Mesenchymal stem cell (in vitro differentiated cells and primary cell): Measurements from ENCODE around the gene THRA.

Experiments used
- DNase-seq: peaks from one replicate; pipeline ENCODE4 v3.0.0-alpha.2; 2013
- H2AFZ ChIP-seq: one replicate; pipeline ENCODE4 v1.6.1; 2013; ENCODE audit warnings: low read depth, mild to moderate bottlenecking, control low read depth, inconsistent platforms, low read length, moderate library complexity
- H2AK5ac ChIP-seq: 2 replicates; pipeline ENCODE4 v1.6.1; 2013; ENCODE audit warnings: low read length, moderate library complexity, mild to moderate bottlenecking, inconsistent platforms; ENCODE audit not compliant: severe bottlenecking
- H2BK120ac ChIP-seq: one replicate; pipeline ENCODE4 v1.6.1; 2013; ENCODE audit warnings: low read depth, mild to moderate bottlenecking, inconsistent platforms, low read length, moderate library complexity
- H2BK12ac ChIP-seq, 2 experiments: one replicate each; pipeline ENCODE4 v1.6.1; 2013; ENCODE audit warnings: inconsistent platforms in 2 of 2, low read length in 2 of 2, mild to moderate bottlenecking in 2 of 2, moderate library complexity in 2 of 2, control low read depth in 1 of 2
- H2BK15ac ChIP-seq: one replicate; pipeline ENCODE4 v1.6.1; 2013; ENCODE audit warnings: mild to moderate bottlenecking, low read depth, inconsistent platforms; ENCODE audit not compliant: poor library complexity, severe bottlenecking
- H2BK5ac ChIP-seq: 2 replicates; pipeline ENCODE4 v1.6.1; 2013; ENCODE audit warnings: low read depth, mild to moderate bottlenecking, low read length, control low read depth, inconsistent platforms; ENCODE audit not compliant: poor library complexity, severe bottlenecking
- H3K14ac ChIP-seq, 2 experiments: one replicate each; pipeline ENCODE4 v1.6.1; 2013; ENCODE audit warnings: inconsistent platforms in 2 of 2, low read length in 2 of 2, control low read depth in 1 of 2, mild to moderate bottlenecking in 1 of 2, moderate library complexity in 1 of 2
- H3K18ac ChIP-seq, 2 experiments: one replicate each; pipeline ENCODE4 v1.6.1; 2013; ENCODE audit warnings: inconsistent platforms in 2 of 2, low read length in 2 of 2, control low read depth in 1 of 2, low read depth in 1 of 2, mild to moderate bottlenecking in 1 of 2
- H3K23ac ChIP-seq, 2 experiments: one replicate each; pipeline ENCODE4 v1.6.1; 2013; ENCODE audit warnings: inconsistent platforms in 2 of 2, low read length in 2 of 2, mild to moderate bottlenecking in 2 of 2, moderate library complexity in 2 of 2, control low read depth in 1 of 2
- H3K27ac ChIP-seq: 2 replicates; pipeline ENCODE4 v1.5.1; 2013; ENCODE audit warnings: mild to moderate bottlenecking, moderate library complexity, low read length, control low read depth, inconsistent platforms; ENCODE audit not compliant: poor library complexity, severe bottlenecking
- H3K27me3 ChIP-seq, 2 experiments: 2 replicates each; pipeline versions ENCODE4 v1.6.1 to v1.7.0; 2013; ENCODE audit warnings: low read length in 2 of 2, mild to moderate bottlenecking in 2 of 2, moderate library complexity in 2 of 2, control low read depth in 1 of 2, inconsistent platforms in 1 of 2; ENCODE audit not compliant: control insufficient read depth in 1 of 2, insufficient read depth in 1 of 2
- H3K36me3 ChIP-seq, 2 experiments: 2 replicates each; pipeline versions ENCODE4 v1.6.1 to v1.7.0; 2013; ENCODE audit warnings: low read length in 2 of 2, control low read depth in 1 of 2, inconsistent platforms in 1 of 2, low read depth in 1 of 2, mild to moderate bottlenecking in 1 of 2; ENCODE audit not compliant: insufficient read depth in 2 of 2, control insufficient read depth in 1 of 2
- H3K4ac ChIP-seq, 2 experiments: one replicate each; pipeline ENCODE4 v1.6.1; 2013; ENCODE audit warnings: inconsistent platforms in 2 of 2, low read length in 2 of 2, mild to moderate bottlenecking in 2 of 2, moderate library complexity in 2 of 2, control low read depth in 1 of 2, low read depth in 1 of 2
- H3K4me1 ChIP-seq: 2 replicates; pipeline ENCODE4 v1.6.1; 2013; ENCODE audit warnings: low read depth, low read length, control low read depth; ENCODE audit not compliant: control insufficient read depth, insufficient read depth
- H3K4me2 ChIP-seq: 2 replicates; pipeline ENCODE4 v1.6.1; 2013; ENCODE audit warnings: low read length, mild to moderate bottlenecking, inconsistent platforms; ENCODE audit not compliant: poor library complexity, severe bottlenecking
- H3K4me3 ChIP-seq, 2 experiments: 2 replicates each; pipeline versions ENCODE4 v1.5.1 to v1.7.0; 2013; ENCODE audit warnings: low read length in 2 of 2, mild to moderate bottlenecking in 2 of 2, control low read depth in 1 of 2, low read depth in 1 of 2; ENCODE audit not compliant: insufficient read depth in 1 of 2
- H3K79me1 ChIP-seq: replicated peaks from 2 replicates; pipeline ENCODE4 v1.6.1; 2013; ENCODE audit warnings: mild to moderate bottlenecking, control low read depth, low read length, inconsistent platforms; ENCODE audit not compliant: poor library complexity, severe bottlenecking
- H3K9ac ChIP-seq: 2 replicates; pipeline ENCODE4 v1.7.0; 2013; ENCODE audit warnings: mild to moderate bottlenecking, low read length, moderate library complexity
- H3K9me3 ChIP-seq: 2 replicates; pipeline ENCODE4 v1.7.0; 2013; ENCODE audit warnings: mild to moderate bottlenecking, low read length; ENCODE audit not compliant: control insufficient read depth
- H4K8ac ChIP-seq: one replicate; pipeline ENCODE4 v1.6.1; 2013; ENCODE audit warnings: inconsistent platforms, mild to moderate bottlenecking, low read length, moderate library complexity
- H4K91ac ChIP-seq: one replicate; pipeline ENCODE4 v1.6.1; 2013; ENCODE audit warnings: mild to moderate bottlenecking, low read length, inconsistent platforms
- WGBS: methylation state at CpG from one replicate; pipeline ENCODE4 v1.1.7; 2013; ENCODE audit warnings: mixed read lengths; 5-methylcytosine and 5-hydroxymethylcytosine counted together

Gene THRA

DNA sequence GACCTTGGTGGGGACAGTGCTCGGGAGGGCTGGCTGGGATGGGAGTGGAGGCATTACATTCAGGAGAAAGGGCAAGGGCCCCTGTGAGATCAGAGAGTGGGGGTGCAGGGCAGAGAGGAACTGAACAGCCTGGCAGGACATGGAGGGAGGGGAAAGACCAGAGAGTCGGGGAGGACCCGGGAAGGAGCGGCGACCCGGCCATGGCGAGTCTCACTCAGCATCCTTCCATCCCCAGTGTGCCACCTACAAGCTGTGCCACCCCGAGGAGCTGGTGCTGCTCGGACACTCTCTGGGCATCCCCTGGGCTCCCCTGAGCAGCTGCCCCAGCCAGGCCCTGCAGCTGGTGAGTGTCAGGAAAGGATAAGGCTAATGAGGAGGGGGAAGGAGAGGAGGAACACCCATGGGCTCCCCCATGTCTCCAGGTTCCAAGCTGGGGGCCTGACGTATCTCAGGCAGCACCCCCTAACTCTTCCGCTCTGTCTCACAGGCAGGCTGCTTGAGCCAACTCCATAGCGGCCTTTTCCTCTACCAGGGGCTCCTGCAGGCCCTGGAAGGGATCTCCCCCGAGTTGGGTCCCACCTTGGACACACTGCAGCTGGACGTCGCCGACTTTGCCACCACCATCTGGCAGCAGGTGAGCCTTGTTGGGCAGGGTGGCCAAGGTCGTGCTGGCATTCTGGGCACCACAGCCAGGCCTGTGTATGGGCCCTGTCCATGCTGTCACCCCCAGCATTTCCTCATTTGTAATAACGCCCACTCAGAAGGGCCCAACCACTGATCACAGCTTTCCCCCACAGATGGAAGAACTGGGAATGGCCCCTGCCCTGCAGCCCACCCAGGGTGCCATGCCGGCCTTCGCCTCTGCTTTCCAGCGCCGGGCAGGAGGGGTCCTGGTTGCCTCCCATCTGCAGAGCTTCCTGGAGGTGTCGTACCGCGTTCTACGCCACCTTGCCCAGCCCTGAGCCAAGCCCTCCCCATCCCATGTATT is 46.5 kb upstream of the THRA start:
- Histone ChIP-seq H2BK120ac (no peak overlapping the region), H3K14ac (no peak overlapping the region), H3K9ac (peak overlapping the region; percentile 51), H3K79me1 (no peaks in the 10 kb centered on the region), H2BK15ac (no peak overlapping the region), H2AFZ (no peak overlapping the region), H4K91ac (peak overlapping the region; percentile 44), H3K4ac (no peak overlapping the region), H3K4me1 (peaks cover 41% of the 10 kb centered on the region), H3K9me3 (no peaks in the 10 kb centered on the region), H3K27me3 (no peaks in the 10 kb centered on the region), H3K23ac (no peak overlapping the region), H3K27ac (no peak overlapping the region), H2BK5ac (no peak overlapping the region), H3K4me3 (peak overlapping the region in 1 of 2 experiments; percentile 7), H4K8ac (no peak overlapping the region), H3K4me2 (no peak overlapping the region), H3K36me3 (peaks cover 8 to 28% of the 10 kb centered on the region in 2 experiments), H2BK12ac (no peak overlapping the region), H3K18ac (no peak overlapping the region), H2AK5ac (peak overlapping the region; percentile 17)
- WGBS, result 94% methylated on average over 18 of the region's 26 CpGs
- DNase-seq, result no peak

DNA sequence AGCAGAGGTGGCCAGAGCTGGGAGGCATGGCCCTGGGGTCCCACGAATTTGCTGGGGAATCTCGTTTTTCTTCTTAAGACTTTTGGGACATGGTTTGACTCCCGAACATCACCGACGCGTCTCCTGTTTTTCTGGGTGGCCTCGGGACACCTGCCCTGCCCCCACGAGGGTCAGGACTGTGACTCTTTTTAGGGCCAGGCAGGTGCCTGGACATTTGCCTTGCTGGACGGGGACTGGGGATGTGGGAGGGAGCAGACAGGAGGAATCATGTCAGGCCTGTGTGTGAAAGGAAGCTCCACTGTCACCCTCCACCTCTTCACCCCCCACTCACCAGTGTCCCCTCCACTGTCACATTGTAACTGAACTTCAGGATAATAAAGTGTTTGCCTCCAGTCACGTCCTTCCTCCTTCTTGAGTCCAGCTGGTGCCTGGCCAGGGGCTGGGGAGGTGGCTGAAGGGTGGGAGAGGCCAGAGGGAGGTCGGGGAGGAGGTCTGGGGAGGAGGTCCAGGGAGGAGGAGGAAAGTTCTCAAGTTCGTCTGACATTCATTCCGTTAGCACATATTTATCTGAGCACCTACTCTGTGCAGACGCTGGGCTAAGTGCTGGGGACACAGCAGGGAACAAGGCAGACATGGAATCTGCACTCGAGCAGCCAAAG is 45.2 kb upstream of the THRA start:
- Histone ChIP-seq H2AK5ac (no peak overlapping the region), H3K18ac (no peak overlapping the region), H3K4me1 (peaks cover 53% of the 10 kb centered on the region), H3K9ac (peak overlapping the region; percentile 51), H4K91ac (peak overlapping the region; percentile 65), H3K14ac (no peak overlapping the region), H3K4me3 (peak overlapping the region in 1 of 2 experiments; percentile 25), H3K79me1 (no peaks in the 10 kb centered on the region), H3K36me3 (peaks cover 12 to 39% of the 10 kb centered on the region in 2 experiments), H3K27me3 (no peaks in the 10 kb centered on the region), H2BK15ac (no peak overlapping the region), H2BK12ac (no peak overlapping the region), H3K27ac (no peak overlapping the region), H2AFZ (no peak overlapping the region), H3K9me3 (no peaks in the 10 kb centered on the region), H4K8ac (no peak overlapping the region), H3K23ac (no peak overlapping the region), H2BK5ac (no peak overlapping the region), H2BK120ac (no peak overlapping the region), H3K4me2 (no peak overlapping the region), H3K4ac (no peak overlapping the region)
- 75% methylated on average over 14 of the region's 15 CpGs for WGBS
- DNase-seq, result no peak

DNA sequence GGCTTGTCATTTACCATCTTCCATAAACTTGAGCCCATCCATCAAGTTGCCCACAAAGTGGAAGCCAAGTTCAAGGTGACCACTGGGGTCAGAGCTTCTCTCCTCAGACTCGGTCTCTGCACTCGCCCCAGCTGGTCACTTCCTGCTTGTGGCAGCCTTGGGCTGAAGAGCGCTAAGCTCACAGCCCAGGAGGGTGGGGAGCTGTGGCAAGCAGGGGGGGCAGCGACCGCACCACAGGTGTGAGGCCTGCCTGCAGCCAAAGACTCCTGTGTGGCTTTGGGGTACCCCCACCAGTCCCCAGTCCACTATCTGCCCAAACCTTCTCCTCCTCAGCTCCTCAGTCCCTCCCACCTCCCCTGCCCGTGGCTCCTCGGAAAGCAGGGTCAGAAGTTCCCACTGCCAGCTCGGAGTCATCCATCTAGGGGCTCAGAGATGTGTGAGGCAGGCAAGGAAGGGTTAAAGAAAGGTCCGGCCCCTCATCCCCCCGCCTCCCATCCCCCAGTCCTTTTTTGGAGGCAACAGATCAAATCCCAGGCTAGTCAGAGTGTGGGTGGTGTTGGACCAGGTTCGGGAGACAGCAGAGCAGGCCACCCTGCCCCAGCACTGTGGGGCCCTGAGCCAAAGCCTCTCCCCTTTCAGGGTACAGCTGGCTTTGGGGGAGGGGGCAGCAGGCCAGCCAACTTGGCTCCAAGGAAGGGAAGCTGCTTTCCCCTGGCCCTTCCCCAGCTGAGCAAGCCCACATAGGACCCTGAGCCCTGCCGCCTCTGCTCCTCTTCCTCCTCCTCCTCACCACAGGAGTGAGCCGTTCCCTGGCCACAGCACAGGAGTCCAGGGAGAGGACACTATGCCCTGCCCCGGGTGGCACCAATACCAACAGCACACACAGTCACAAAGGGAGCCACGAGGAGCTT is 44.3 kb upstream of the THRA start:
- no peak for DNase-seq
- Histone ChIP-seq H4K8ac (peak overlapping the region; percentile 9), H2AFZ (no peak overlapping the region), H3K79me1 (no peaks in the 10 kb centered on the region), H3K23ac (no peak overlapping the region), H3K36me3 (peaks cover 16 to 47% of the 10 kb centered on the region in 2 experiments), H3K14ac (peak overlapping the region in 1 of 2 experiments; percentile 26), H3K4me3 (peak overlapping the region in 1 of 2 experiments; percentile 38), H2BK120ac (no peak overlapping the region), H3K4me2 (no peak overlapping the region), H3K4me1 (peaks cover 61% of the 10 kb centered on the region), H2BK15ac (no peak overlapping the region), H2BK5ac (no peak overlapping the region), H3K9me3 (no peaks in the 10 kb centered on the region), H3K18ac (peak overlapping the region in 1 of 2 experiments; percentile 78), H4K91ac (peak overlapping the region; percentile 19), H3K27me3 (no peaks in the 10 kb centered on the region), H3K4ac (peak overlapping the region in 1 of 2 experiments; percentile 40), H3K27ac (peak overlapping the region; percentile 34), H2BK12ac (peak overlapping the region in 1 of 2 experiments; percentile 15), H3K9ac (peak overlapping the region; percentile 51), H2AK5ac (peak overlapping the region; percentile 75)
- WGBS, result 54% methylated on average over 11 of the region's 15 CpGs
